HG03460 (cell line): ENCODE data around the gene SIAE.

ENCODE experiments used
- ATAC-seq: cut with Tn5 transposase; IDR thresholded peaks from one replicate; pipeline ENCODE4 v1.9.1; 2021; ENCODE audit not compliant: unreplicated experiment

SIAE gene

GRCh38 chr11:124583781-124584180, 89.8 kb downstream of the SIAE start:
- no peak for ATAC-seq
